ENCODE results near the gene BMP4.

The BMP4 gene

GRCh38 chr14:53946404-53947093 is 10.1 kb downstream of the BMP4 start:
- no peak overlapping the region for H3K4me3 ChIP-seq (ENCODE audit: low read depth, low read length)
- DNase-seq (ENCODE audit: low read depth): no peak
- TF ChIP-seq CTCF (IDR thresholded peaks at IDR 0.05; ENCODE audit: insufficient read depth, low read depth, low read length, missing control alignments): no peak

- DNase-seq (ENCODE audit: low read depth): no peak
- H3K4me3 ChIP-seq (ENCODE audit: low read depth, low read length): no peak overlapping the region
- TF ChIP-seq CTCF (IDR thresholded peaks at IDR 0.05; ENCODE audit: insufficient read depth, low read depth, low read length, missing control alignments): no peak
These were observed 10.6 kb downstream of the BMP4 start for GRCh38 chr14:53946071-53946403.

GRCh38 chr14:53943751-53944083 is 12.9 kb downstream of the BMP4 start:
- no peak for TF ChIP-seq CTCF (IDR thresholded peaks at IDR 0.05; ENCODE audit: insufficient read depth, low read depth, low read length, missing control alignments)
- peak; percentile 45 for DNase-seq (ENCODE audit: low read depth)
- no peak overlapping the region for H3K4me3 ChIP-seq (ENCODE audit: low read depth, low read length)

GRCh38 chr14:53942970-53943750 is 13.5 kb downstream of the BMP4 start:
- TF ChIP-seq CTCF (IDR thresholded peaks at IDR 0.05; ENCODE audit: insufficient read depth, low read depth, low read length, missing control alignments): no peak
- H3K4me3 ChIP-seq (ENCODE audit: low read depth, low read length): no peak overlapping the region
- DNase-seq (ENCODE audit: low read depth): no peak

- DNase-seq (ENCODE audit: low read depth): no peak
- no peak for TF ChIP-seq CTCF (IDR thresholded peaks at IDR 0.05; ENCODE audit: insufficient read depth, low read depth, low read length, missing control alignments)
These were observed 18.3 kb downstream of the BMP4 start for GRCh38 chr14:53938136-53938837.

GRCh38 chr14:53934778-53935414 is 21.7 kb downstream of the BMP4 start:
- no peak for TF ChIP-seq CTCF (IDR thresholded peaks at IDR 0.05; ENCODE audit: insufficient read depth, low read depth, low read length, missing control alignments)
- H3K4me3 ChIP-seq (ENCODE audit: low read depth, low read length): no peak overlapping the region
- DNase-seq (ENCODE audit: low read depth): no peak

More at GRCh38 chr14:53938136-53938837, 18.3 kb downstream of the BMP4 start:
- no peak overlapping the region for H3K4me3 ChIP-seq (ENCODE audit: low read depth, low read length)
